K562 (cell line): ENCODE data around the gene VGLL3.

Experiments used
- EGR1 ChIP-seq: fragments of 450-650 bp; conservative IDR thresholded peaks from 2 replicates; pipeline ENCODE4 v1.6.1; 2017; ENCODE audit warnings: mild to moderate bottlenecking
- POLR2A ChIP-seq: fragments of 450-650 bp; conservative IDR thresholded peaks from 2 replicates; pipeline ENCODE4 v1.6.1; 2016
- POLR2AphosphoS5 ChIP-seq: IDR thresholded peaks from 2 replicates; pipeline ENCODE4 v1.6.1; 2011; ENCODE audit warnings: mild to moderate bottlenecking, low read depth, low read length, moderate library complexity; ENCODE audit not compliant: control insufficient read depth, insufficient read depth
- TAF7 ChIP-seq: fragments of 450-650 bp; IDR thresholded peaks from 2 replicates; pipeline ENCODE4 v1.6.1; 2016; ENCODE audit warnings: missing genetic modification characterization, missing compliant biosample characterization
- ZNF224 ChIP-seq: sonication (generic); formaldehyde crosslinking; IDR thresholded peaks from 2 replicates; pipeline ENCODE4 v1.8.0; 2022; ENCODE audit warnings: mild to moderate bottlenecking, missing genetic modification reagents
- ZNF699 ChIP-seq: fragments of 250-450 bp; sonication (Bioruptor Pico); IDR thresholded peaks from 2 replicates; pipeline ENCODE4 v1.8.0; 2021; ENCODE audit warnings: mild to moderate bottlenecking, moderate library complexity; ENCODE audit not compliant: insufficient replicate concordance
- TF ChIP-seq, protein P1 (sequence below), 3 experiments: fragments of 200-800 bp in 1 of 3; sonication (Bioruptor generic) in 1 of 3; sonication (generic) in 1 of 3; formaldehyde crosslinking in 1 of 3; IDR thresholded peaks; 2 replicates each; pipeline versions ENCODE4 v1.6.1 to v1.8.0; 2016 to 2022; ENCODE audit warnings: mild to moderate bottlenecking in 2 of 3, missing compliant biosample characterization in 2 of 3, missing genetic modification characterization in 2 of 3, missing genetic modification reagents in 1 of 3
- TF ChIP-seq, protein P2 (sequence below): fragments of 200-800 bp; sonication (Bioruptor generic); IDR thresholded peaks from 2 replicates; pipeline ENCODE4 v1.6.1; 2016; ENCODE audit warnings: missing genetic modification characterization, missing compliant biosample characterization
- TF ChIP-seq, protein P3 (sequence below): fragments of 250-450 bp; sonication (Bioruptor Pico); IDR thresholded peaks from 2 replicates; pipeline ENCODE4 v1.8.0; 2022; ENCODE audit warnings: moderate library complexity, mild to moderate bottlenecking, inconsistent platforms
- TF ChIP-seq, protein P4 (sequence below): sonication (generic); formaldehyde crosslinking; IDR thresholded peaks from 2 replicates; pipeline ENCODE4 v1.5.0; 2020; ENCODE audit warnings: missing genetic modification reagents

DNA sequence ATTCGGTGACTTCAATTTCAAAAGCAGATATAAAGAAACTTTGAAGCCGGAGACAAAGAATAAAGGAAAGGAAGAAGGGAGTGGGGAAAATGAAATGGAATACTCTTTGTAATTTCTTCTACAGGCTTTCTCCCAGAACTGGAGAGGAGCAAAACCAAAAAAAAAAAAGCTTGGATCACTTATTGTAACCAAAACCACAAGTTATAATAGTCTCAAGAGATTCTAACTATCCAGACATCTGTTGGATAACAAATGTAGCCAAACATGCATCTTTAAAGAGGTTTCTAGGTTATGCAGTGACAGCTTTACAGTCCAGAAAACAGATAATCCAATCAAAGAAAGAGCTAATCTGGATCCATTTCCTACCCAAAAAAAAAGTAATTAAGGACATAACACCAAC, 36.2 kb downstream of the VGLL3 start:
- no peak for TF ChIP-seq EGR1
- TF ChIP-seq, protein P1, sequence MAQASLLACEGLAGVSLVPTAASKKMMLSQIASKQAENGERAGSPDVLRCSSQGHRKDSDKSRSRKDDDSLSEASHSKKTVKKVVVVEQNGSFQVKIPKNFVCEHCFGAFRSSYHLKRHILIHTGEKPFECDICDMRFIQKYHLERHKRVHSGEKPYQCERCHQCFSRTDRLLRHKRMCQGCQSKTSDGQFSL (CRISPR knock-in tag; IDR thresholded peaks at IDR 0.05): no peak
- TF ChIP-seq, protein P1 (tag; IDR thresholded peaks at IDR 0.05): no peak
- no peak for TF ChIP-seq ZNF699
- no peak for TF ChIP-seq ZNF224 (CRISPR knock-in tag)
- TF ChIP-seq, protein P2, sequence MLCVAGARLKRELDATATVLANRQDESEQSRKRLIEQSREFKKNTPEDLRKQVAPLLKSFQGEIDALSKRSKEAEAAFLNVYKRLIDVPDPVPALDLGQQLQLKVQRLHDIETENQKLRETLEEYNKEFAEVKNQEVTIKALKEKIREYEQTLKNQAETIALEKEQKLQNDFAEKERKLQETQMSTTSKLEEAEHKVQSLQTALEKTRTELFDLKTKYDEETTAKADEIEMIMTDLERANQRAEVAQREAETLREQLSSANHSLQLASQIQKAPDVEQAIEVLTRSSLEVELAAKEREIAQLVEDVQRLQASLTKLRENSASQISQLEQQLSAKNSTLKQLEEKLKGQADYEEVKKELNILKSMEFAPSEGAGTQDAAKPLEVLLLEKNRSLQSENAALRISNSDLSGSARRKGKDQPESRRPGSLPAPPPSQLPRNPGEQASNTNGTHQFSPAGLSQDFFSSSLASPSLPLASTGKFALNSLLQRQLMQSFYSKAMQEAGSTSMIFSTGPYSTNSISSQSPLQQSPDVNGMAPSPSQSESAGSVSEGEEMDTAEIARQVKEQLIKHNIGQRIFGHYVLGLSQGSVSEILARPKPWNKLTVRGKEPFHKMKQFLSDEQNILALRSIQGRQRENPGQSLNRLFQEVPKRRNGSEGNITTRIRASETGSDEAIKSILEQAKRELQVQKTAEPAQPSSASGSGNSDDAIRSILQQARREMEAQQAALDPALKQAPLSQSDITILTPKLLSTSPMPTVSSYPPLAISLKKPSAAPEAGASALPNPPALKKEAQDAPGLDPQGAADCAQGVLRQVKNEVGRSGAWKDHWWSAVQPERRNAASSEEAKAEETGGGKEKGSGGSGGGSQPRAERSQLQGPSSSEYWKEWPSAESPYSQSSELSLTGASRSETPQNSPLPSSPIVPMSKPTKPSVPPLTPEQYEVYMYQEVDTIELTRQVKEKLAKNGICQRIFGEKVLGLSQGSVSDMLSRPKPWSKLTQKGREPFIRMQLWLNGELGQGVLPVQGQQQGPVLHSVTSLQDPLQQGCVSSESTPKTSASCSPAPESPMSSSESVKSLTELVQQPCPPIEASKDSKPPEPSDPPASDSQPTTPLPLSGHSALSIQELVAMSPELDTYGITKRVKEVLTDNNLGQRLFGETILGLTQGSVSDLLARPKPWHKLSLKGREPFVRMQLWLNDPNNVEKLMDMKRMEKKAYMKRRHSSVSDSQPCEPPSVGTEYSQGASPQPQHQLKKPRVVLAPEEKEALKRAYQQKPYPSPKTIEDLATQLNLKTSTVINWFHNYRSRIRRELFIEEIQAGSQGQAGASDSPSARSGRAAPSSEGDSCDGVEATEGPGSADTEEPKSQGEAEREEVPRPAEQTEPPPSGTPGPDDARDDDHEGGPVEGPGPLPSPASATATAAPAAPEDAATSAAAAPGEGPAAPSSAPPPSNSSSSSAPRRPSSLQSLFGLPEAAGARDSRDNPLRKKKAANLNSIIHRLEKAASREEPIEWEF (CRISPR knock-in tag): no peak
- TF ChIP-seq, protein P3, sequence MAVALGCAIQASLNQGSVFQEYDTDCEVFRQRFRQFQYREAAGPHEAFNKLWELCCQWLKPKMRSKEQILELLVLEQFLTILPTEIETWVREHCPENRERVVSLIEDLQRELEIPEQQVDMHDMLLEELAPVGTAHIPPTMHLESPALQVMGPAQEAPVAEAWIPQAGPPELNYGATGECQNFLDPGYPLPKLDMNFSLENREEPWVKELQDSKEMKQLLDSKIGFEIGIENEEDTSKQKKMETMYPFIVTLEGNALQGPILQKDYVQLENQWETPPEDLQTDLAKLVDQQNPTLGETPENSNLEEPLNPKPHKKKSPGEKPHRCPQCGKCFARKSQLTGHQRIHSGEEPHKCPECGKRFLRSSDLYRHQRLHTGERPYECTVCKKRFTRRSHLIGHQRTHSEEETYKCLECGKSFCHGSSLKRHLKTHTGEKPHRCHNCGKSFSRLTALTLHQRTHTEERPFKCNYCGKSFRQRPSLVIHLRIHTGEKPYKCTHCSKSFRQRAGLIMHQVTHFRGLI (CRISPR knock-in tag): no peak
- no peak for TF ChIP-seq POLR2A
- TF ChIP-seq TAF7 (tag): no peak
- no peak for TF ChIP-seq POLR2AphosphoS5
- TF ChIP-seq, protein P4, sequence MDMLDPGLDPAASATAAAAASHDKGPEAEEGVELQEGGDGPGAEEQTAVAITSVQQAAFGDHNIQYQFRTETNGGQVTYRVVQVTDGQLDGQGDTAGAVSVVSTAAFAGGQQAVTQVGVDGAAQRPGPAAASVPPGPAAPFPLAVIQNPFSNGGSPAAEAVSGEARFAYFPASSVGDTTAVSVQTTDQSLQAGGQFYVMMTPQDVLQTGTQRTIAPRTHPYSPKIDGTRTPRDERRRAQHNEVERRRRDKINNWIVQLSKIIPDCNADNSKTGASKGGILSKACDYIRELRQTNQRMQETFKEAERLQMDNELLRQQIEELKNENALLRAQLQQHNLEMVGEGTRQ (CRISPR knock-in tag): no peak
